GM19452 (cell line): ENCODE results near the gene MYCBP2.
"Not testable (repeated sequence)": the region's sequence is repeated elsewhere in the genome, so short reads cannot be mapped to it uniquely, and the experiment has no call there.

Source experiments
- ATAC-seq: cut with Tn5 transposase; IDR thresholded peaks from one replicate; pipeline ENCODE4 v1.9.1; 2021; ENCODE audit not compliant: unreplicated experiment

MYCBP2 gene

DNA sequence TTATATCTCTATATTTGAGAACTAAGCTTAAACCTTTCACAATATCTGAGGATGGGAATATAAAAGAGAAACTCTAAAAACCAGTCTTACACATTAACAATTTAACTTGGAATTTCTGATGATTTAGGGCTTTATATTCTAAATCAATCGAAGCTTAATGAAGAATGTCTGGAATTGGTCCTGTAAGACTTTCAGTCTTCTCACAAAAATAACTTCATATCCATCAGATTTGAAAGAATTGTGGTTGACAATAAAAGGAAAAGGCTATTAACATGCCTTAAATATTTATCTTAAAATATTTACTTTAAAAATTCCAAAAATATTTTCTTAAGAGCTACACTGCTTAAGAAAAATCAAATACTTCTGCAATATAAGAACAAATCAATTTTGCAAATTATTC, 27.3 kb downstream of the MYCBP2 start:
- no peak for ATAC-seq

DNA sequence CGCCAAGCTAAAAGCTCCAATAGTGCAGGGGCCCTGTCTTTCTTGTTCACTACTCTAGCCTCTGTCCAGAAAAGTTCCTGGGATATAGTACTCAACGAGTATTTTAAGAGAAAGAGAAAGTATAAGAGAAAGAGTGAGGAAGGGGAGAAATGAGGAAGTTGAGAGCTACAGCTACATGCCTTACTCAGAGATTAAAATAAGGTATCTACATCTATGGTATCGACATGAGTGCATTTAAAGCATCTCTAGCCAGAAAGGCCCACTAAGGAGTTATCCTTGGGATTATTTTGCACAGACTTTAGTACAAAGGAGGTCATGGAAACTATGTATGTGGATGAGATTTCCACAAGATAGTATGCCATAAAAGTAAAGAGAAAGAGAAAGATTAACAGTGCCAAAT, 28.5 kb downstream of the MYCBP2 start:
- ATAC-seq = peak; percentile 70

DNA sequence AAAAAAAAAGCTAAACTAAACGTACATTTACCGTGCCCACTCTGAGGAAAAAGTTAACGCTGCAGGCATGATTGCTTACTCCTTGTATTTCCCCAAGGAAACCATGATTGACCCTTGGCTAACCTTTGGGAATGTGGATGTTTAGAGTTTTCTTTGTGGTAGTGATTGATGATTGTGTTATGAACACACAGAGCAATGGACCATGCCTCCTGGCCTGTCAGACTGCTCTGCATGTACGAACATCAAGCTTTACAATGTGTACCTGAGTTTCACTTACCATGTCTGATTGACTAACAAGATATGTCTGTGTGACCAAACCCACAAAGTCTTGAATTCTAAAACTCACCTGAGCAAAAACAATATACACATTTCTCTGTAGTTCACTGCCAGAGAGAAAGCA, 35.1 kb downstream of the MYCBP2 start:
- no peak for ATAC-seq

DNA sequence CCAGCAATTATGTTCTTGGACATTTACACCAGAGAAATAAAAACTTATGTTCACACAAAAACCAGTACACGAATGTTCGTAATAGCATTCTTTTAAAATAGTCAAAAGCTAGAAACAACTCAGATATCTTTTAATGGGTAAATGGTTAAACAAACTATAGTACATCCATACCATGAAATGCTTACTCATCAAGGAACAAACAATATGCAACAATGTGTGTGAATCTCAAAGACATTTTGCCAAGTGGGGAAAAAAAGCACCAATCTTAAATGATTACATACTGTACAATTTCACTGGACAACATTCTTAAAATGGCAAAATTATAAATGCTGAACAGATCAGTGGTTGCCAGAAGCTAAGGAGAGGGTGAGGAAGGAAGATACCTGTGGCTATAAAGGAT, 36.6 kb downstream of the MYCBP2 start:
- ATAC-seq = no peak

DNA sequence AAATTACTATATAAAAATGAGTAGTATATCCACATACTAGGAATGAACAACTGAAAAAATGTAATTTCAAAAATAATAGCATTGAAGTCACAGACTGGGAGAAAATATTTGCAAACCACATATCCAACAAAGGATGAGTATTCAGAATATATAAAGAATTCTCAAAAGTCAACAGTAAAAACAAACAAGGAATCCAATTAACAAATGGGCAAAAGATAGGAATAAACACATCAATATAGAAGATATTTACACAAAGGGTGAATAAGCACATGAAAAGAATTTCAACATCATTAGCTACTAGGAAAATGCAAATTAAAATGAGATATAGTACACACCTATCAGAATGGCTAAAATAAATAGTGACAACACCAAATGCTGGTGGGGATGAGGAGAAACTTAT, 37.0 kb downstream of the MYCBP2 start:
- ATAC-seq = no peak

DNA sequence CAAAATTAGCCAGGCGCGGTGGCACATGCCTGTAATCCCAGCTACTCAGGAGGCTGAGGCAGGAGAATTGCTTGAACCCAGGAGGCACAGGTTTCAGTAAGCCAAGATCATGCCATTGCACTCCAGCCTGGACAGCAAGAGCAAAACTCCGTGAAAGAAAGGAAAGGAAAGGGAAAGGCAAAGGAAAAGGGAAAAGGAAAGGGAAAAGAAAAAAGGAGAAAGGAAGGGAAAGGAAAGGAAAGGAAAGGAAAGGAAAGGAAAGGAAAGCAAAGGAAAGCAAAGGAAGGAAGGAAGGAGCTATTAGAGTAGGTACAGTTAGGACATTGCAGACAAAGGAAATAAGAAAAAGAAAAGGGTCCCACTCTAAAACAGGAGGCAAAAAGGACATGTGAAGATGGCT, 41.3 kb downstream of the MYCBP2 start:
- ATAC-seq = not testable (repeated sequence)

DNA sequence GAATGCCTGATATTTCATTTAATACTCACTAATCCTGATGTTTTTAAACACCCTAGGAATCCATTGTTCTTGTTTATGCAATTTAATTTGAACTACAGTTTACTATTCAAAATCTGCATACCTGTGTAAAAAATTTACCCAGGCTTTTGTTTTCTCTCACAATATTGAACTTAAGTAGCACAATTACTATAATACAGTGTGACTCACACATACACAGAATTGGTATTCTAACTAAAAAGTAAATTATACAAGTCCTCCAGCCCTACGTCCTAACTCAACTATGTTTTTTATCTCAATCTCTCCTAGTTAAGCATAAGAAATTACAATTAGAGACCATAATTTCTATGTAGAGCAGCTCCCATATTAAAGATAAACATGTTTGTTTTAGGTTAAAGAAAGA, 41.8 kb downstream of the MYCBP2 start:
- ATAC-seq = no peak

DNA sequence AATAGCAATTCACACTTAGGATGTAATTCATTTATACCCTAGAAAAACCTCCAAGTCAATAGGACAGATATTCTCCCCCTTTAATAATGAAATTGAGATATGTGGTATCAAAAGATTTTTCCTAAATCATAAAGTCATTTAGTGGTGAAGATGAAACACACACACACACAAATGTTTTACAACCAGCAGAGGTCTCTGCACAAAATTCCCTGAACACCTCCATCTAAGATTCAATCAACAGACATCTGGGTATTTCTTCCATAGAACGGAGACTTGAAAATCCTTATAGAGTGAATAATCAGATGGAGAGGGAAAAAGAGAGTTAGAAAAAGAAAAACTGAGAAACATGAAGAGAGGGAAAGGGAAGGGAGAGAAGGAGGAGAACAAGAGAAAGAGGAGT, 52.8 kb downstream of the MYCBP2 start:
- no peak for ATAC-seq

DNA sequence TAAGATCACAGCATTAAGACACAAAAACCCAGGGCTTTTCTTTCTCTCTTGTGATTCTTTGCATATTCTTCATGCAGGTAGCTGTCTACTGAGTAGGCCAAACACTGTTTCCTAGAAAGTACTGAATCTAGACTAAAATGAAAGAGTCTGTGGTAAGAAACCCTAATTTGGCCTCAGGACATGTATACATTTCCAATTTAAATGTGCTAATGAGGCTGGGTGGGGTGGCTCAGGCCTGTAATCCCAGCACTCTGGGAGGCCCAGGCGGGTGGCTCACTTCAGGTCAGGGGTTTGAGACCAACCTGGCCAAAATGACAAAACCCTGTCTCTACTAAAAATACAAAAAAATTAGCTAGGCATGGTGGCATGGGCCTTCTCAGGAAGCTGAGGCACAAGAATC, 57.8 kb downstream of the MYCBP2 start:
- ATAC-seq = no peak

DNA sequence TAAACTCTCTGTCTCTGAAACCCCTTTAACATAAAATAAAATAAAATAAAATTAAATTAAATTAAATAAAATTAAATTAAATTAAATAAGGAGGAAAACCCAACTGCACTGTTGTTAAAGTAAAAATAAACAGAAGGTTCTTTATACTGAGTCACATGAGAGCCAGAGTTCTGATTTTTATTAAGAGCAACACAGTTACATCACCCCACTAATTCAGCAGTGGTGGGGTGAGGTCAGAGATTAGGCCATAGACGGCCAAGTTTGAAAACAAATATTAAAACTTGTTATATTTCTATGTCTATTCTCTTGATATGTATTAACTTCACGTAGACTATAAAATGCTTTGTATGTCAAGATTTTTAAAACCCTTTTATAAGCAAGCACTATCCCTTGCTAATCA, 59.5 kb downstream of the MYCBP2 start:
- no peak for ATAC-seq

DNA sequence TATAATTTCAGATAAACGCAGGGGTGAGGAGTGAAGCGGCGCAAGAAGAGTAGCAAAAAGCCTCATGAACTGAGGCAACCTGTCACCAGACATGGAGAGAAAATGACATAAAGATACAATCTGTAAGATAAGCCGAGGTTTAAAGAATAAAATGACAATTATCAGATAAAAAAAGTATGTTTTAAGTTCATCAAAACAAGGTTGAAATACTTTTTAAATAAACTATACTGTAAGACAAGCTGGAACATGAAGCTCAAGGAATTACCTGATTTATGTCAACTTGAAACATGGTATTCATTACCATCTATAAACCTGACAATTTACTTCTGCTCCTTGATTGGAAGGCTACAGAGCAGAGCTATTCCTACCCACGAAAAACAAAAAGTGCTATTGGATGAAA, 61.6 kb downstream of the MYCBP2 start:
- no peak for ATAC-seq

DNA sequence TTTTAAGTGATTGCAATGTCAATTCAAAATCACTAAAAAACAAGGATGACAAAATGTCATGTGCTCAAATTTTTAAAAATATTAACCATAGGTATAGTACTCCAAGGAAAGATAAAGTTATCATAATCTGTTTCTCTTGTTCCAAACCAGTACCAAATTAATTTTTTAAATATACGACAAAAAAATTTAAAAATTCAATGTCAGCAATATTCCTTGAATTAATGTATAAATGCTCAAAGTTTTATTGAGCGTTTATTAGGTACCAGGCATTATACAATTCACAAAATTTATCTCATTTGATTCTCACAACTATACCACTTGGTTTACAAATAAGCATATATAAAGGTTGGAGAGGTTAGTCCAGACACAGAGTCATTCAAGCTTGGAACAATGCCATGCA, 64.7 kb downstream of the MYCBP2 start:
- ATAC-seq = no peak

DNA sequence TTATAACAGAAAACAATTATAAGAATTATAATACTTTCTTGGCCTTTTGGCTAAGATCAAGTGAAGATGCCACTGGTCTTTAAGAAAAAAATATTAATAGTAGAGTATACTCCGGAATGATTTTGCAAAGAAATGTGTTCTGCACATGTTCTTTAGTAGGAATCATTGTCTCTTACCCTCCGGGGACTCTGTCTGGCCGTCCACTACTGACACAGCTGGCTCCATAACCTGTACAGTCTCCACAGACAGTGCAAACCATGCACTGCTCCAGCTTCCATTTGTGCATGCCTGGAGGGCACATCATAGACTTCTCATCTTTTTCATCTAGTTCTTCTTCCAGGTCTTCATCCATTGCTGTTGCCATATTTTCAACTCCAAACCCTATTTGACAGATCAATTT, 75.9 kb downstream of the MYCBP2 start:
- ATAC-seq = no peak

DNA sequence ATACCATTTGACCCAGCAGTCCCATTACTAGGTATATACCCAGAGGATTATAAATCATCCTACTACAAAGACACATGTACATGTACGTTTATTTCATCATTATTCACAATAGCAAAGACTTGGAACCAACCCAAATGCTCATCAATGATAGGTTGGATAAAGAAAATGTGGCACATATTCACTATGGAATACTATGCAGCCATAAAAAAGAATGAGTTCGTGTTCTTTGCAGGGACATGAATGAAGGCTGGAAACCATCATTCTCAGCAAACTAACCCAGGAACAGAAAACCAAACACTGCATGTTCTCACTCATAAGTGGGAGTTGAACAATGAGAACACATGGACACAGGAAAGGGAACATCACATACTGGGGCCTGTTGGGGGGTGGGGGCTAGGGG, 81.7 kb downstream of the MYCBP2 start:
- not testable (repeated sequence) for ATAC-seq

DNA sequence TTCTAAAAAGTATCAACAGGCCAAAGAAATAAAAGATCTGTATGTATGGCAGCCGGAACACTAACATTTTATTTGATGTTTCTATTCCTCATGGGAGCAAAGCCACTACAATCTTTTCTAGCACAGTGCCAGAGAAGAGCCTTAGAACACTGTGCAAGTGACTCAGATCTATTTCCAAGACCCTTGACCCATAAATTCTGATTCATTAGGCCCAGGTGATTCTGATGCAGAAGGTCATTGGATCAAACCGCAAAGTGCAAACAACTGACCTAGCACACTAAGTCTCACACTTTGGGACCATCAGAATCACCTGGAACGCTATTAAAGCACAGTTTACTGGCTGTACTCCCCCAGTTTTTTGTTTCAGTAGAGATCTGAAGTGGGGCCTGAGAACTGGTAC, 87.6 kb downstream of the MYCBP2 start:
- no peak for ATAC-seq

DNA sequence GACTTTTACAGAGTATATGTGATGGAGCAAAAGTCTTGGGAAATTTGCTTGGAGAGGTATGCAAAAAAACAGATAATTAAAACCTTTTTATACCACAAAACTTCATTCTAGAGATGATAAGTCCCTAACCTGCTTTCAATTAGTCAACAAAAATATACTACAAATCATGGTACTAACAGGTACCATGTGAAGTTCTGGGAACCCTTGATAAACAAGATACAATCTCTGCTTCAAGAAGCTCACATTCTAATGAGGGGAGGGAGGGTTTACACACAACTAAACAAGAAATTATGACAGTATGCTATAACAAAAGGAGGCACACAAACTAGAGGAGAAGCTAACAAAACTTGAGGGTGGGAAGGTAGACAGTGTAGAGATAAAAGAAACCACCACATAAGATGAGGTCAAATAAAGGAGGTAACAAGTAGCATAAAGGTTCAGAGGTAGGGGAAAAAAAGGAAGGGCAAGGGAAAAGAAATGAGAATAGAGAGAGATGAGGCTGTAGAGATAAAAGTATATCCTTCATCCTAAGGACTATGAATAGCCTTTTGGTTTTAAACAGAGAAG, 91.4 kb downstream of the MYCBP2 start:
- ATAC-seq = no peak

DNA sequence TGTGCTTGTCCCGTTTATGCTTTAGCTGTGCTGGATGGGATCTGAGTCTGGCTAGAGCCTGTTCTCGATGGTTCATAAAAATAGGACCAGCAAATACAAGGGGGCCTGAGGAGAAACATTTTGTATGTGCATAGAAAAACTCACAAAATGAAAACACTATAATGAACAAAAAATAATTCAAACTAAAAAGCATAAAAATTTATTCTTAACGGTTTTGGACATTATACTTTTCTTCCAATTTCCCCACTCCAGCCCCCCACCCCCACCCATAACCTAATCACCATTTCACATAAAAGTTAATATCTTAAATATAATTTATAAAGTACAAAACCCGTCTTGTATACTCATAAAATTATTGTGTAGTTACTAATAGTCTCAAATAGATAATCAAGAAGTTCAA, 93.7 kb downstream of the MYCBP2 start:
- ATAC-seq = no peak

DNA sequence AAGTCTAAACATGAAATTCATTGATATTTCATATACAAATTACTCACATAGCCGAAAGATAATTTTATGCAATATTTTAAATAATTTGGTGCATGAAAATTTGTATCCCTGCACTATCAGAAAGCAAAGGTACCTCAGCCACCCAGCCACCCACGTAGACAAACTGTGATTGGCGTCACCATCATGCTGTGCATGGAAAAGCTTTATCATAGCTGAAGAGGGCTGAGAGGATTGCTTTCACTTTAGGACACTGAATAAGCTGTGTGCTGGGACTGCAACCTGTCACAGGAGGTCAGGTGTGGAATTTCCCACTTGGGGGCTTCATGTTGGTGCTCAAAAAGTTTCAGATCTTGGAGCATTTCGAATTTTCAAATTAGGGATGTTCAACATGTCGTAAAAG, 96.3 kb downstream of the MYCBP2 start:
- ATAC-seq = no peak

DNA sequence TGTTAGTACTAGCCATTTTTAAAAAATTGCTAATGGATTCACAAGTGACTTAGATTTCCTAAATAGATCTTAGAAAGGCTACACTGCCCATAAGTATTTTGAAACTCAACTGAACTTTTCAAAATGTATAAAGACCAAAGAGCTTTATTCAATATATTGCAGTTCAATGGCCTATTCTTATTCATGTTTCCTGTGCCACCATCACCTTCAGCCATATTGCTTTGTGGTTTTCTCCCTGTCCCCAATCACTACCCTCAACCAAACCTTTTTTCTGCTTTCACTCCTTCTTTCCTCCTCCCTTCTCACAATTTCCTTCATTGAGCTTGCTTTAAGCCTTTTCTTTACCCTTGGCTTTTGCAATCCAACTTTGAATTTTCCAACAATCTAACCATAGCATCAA, 100.9 kb downstream of the MYCBP2 start:
- no peak for ATAC-seq

DNA sequence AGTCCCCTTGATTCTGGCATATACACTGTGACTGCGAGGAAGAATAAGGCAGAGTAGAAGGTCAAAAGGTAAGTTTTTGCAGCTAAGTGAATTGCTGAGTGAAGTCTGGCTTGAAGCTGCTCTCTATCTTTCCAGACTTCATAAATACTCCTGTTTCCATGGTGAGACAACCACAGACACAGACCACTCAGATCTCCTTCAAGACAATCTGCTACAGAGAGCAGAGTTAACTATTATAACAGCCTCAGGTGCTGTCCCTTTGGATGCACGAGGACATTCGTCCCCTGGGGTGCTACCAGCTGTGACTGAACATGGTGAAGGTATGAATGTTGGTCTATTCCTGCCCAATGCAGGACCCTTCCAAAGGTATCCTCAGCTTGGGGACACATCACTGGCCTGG, 104.0 kb downstream of the MYCBP2 start:
- ATAC-seq = no peak

DNA sequence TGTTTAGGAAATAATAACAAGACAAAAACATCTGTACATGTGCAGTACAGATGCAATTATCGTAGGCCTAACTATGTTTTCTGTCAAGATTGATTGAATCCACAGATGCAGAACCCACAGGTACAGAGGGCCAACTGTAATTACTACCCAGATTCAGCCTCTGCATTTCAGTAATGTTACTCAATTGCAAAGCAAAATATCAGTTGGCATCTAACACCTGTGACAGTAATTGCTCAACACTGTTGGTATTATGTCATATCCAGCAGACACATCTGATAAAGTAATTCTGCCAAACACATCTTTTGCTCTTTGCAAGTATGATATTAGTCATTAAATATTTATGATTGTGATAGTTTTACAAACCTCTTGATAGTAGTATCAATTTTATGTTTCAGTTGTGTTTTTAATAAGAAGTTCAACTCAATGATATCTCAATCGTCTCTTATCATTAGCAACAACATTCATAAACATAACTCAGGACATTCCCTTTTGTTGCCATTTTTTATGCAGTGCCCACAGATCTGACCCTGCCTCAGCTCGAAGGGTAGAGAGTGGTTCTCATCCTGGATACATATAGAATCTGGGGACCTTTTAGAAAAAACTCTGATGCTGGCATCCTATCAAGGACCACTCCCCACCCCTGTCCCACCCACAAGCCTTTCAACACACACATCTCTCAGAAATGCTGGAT, 104.7 kb downstream of the MYCBP2 start:
- no peak for ATAC-seq

DNA sequence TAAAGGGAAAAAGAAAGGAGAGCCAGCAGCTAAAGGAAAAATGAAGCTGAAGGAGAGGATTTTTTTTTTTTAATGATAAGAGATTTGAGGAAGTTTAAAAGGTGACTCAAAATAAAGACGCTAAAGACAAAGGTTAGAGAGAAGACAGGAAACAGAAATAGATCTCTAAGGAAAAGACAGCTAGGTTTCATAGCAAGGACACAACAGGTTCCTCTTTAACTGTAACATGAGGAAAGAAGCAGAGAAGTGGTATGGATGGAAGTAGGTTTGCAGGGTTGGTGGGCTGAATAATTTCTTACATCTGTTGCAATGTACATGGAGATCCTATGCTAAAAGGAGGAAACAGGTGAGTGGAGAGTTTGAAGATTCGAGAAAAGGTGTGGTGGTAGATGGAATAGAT, 107.5 kb downstream of the MYCBP2 start:
- ATAC-seq = no peak

DNA sequence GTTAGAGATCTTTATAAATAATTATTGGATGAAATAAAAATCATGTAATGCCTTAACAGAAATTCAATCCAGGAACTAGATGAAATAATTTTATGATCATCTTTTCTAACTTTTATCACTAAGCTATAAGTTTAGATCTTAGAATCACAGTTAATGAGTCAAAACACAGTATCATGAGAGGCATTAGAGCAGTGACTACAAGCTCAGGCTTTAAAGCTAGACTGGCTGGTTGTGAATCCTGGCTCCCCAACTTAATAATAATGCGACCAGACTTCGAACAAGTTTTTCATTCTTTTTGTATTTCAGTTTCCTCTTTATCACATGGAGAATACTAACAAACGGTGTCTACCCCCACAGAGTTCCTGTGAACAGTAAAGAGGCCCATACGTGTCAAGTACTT, 108.6 kb downstream of the MYCBP2 start:
- ATAC-seq = no peak
